RWPE2 (cell line): ENCODE measurements around the gene ETV3.

Experiments used
- ATAC-seq: fragments of 200-7000 bp; cut with Tn5 transposase; 3 replicates; pipeline ENCODE4 v1.9.1; 2021; ENCODE audit warnings: low read depth
- DNase-seq: peaks from one replicate; pipeline ENCODE4 v3.0.0-alpha.2; 2020; ENCODE audit warnings: low spot score
- H3K27ac ChIP-seq: fragments of 450-650 bp; 2 replicates; pipeline ENCODE4 v1.5.1; 2017; ENCODE audit warnings: mild to moderate bottlenecking; ENCODE audit not compliant: poor library complexity, severe bottlenecking
- H3K27me3 ChIP-seq: fragments of 250-450 bp; sonication (Bioruptor Pico); 2 replicates; pipeline ENCODE4 v1.5.1; 2021; ENCODE audit warnings: mild to moderate bottlenecking, moderate library complexity; ENCODE audit not compliant: insufficient read depth, poor library complexity, severe bottlenecking
- H3K36me3 ChIP-seq: fragments of 250-450 bp; sonication (Bioruptor Pico); 2 replicates; pipeline ENCODE4 v1.5.1; 2020; ENCODE audit warnings: low read depth, mild to moderate bottlenecking, moderate library complexity
- H3K4me1 ChIP-seq: fragments of 250-450 bp; sonication (Bioruptor Pico); 2 replicates; pipeline ENCODE4 v1.5.1; 2021; ENCODE audit warnings: mild to moderate bottlenecking, moderate library complexity; ENCODE audit not compliant: insufficient read depth, poor library complexity, severe bottlenecking
- H3K4me3 ChIP-seq: fragments of 250-450 bp; sonication (Bioruptor Pico); 2 replicates; pipeline ENCODE4 v1.5.1; 2021; ENCODE audit warnings: mild to moderate bottlenecking, moderate library complexity; ENCODE audit not compliant: severe bottlenecking
- H3K9me3 ChIP-seq: fragments of 250-450 bp; sonication (Bioruptor Pico); 2 replicates; pipeline ENCODE4 v1.5.1; 2021; ENCODE audit warnings: mild to moderate bottlenecking, moderate library complexity; ENCODE audit not compliant: severe bottlenecking
- CTCF ChIP-seq: fragments of 450-650 bp; IDR thresholded peaks from one replicate; pipeline ENCODE4 v1.5.1; 2017; ENCODE audit warnings: mild to moderate bottlenecking, moderate library complexity; ENCODE audit not compliant: poor library complexity, severe bottlenecking

Gene ETV3

GRCh38 chr1:157092831-157093230 lies 45.4 kb downstream of the ETV3 start:
- ATAC-seq (no peak), DNase-seq (no peak)
- Histone ChIP-seq H3K36me3 (no peaks in the 10 kb centered on the region), H3K4me1 (no peaks in the 10 kb centered on the region), H3K27ac (no peak overlapping the region), H3K4me3 (no peak overlapping the region), H3K27me3 (no peaks in the 10 kb centered on the region), H3K9me3 (no peaks in the 10 kb centered on the region)
- TF ChIP-seq CTCF, result no peak

DNA sequence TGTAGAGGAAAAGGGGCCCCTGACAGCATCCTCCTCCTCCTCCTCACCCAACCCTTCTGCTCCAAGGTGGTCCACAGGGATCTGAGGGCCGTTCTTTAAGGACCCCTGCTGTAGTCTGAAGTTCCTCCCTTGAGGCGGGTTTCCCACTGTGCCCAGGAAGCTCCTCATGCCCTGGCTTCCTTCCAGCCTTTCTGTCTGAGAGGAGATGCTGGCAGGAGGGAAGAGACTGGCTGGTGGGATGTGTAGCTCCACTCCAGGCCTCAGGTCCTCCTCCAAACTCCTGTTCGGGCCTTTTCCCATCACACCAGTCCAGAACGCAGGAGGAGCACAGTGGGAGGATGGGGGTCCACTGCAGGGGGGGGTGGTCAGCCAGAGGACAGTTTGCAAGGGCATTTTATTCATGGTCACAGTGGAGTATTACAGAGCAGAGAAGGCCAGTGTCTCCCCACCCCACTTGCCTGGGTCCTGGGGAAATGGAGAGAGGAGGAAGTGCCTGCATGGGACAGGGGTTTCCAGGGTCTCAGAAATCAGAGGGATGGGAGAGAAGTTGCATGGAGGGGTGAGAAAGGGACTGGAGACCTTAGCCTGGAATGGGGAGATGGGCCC lies 46.4 kb downstream of the ETV3 start:
- Histone ChIP-seq H3K4me3 (no peak overlapping the region), H3K9me3 (no peaks in the 10 kb centered on the region), H3K4me1 (no peaks in the 10 kb centered on the region), H3K27ac (no peak overlapping the region), H3K27me3 (no peaks in the 10 kb centered on the region), H3K36me3 (no peaks in the 10 kb centered on the region)
- ATAC-seq (no peak), DNase-seq (no peak)
- no peak for TF ChIP-seq CTCF

DNA sequence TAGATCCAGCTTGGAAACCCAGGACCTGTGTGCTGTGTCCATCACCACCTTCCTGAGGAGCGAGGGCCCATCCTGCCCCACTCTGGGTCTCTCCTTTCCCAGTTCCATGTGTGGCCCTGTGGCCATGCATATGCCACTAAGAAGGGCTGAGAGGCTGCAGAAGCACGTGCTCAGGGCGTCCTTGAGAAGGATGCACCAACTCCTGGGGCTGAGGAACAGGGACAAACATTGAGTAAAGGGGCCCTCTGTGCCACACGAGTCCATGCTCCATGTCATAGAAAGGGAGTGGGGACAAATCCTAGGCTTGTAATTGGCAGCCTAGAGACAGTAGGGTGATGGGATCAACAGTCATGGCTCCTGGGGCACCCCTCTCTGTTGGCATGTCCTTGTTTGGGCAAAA lies 47.0 kb downstream of the ETV3 start:
- Histone ChIP-seq H3K9me3 (no peaks in the 10 kb centered on the region), H3K4me1 (no peaks in the 10 kb centered on the region), H3K4me3 (no peak overlapping the region), H3K36me3 (no peaks in the 10 kb centered on the region), H3K27ac (no peak overlapping the region), H3K27me3 (no peaks in the 10 kb centered on the region)
- ATAC-seq (no peak), DNase-seq (no peak)
- TF ChIP-seq CTCF, result no peak

- DNase-seq (no peak), ATAC-seq (no peak)
- Histone ChIP-seq H3K9me3 (no peaks in the 10 kb centered on the region), H3K27ac (no peak overlapping the region), H3K4me3 (no peak overlapping the region), H3K4me1 (no peaks in the 10 kb centered on the region), H3K36me3 (no peaks in the 10 kb centered on the region), H3K27me3 (no peaks in the 10 kb centered on the region)
- no peak for TF ChIP-seq CTCF
Measured at GRCh38 chr1:157090771-157091170, 47.4 kb downstream of the ETV3 start.

- peak; percentile 92 for TF ChIP-seq CTCF
- no peak for DNase-seq
- H3K27ac ChIP-seq, result no peak overlapping the region
- H3K36me3 ChIP-seq, result no peaks in the 10 kb centered on the region
- H3K9me3 ChIP-seq, result no peaks in the 10 kb centered on the region
- no peak overlapping the region for H3K4me3 ChIP-seq
- no peaks in the 10 kb centered on the region for H3K4me1 ChIP-seq
- H3K27me3 ChIP-seq, result no peaks in the 10 kb centered on the region
- ATAC-seq, result peak; percentile 87
Measured at GRCh38 chr1:157090196-157090647, 48.0 kb downstream of the ETV3 start.
